ENCODE results near the gene MPC2.

- TF ChIP-seq TARDBP (IDR thresholded peaks at IDR 0.05) (no peak), BHLHE40 (IDR thresholded peaks at IDR 0.05; ENCODE audit: borderline replicate concordance) (no peak), ARNT (IDR thresholded peaks at IDR 0.05) (no peak), SUZ12 (IDR thresholded peaks at IDR 0.05) (no peak), LEF1 (IDR thresholded peaks at IDR 0.05; ENCODE audit: borderline replicate concordance) (no peak), L3MBTL2 (conservative IDR thresholded peaks at IDR 0.05) (no peak), PKNOX1 (IDR thresholded peaks at IDR 0.05) (no peak), FOXA1 (IDR thresholded peaks at IDR 0.05) (no peak), NFRKB (IDR thresholded peaks at IDR 0.05) (no peak), HDGF (IDR thresholded peaks at IDR 0.05; ENCODE audit: borderline replicate concordance) (no peak), FOXM1 (IDR thresholded peaks at IDR 0.05; ENCODE audit: borderline replicate concordance) (no peak)
These were observed 788 bp upstream of the MPC2 start for GRCh38 chr1:167937709-167938010.
